Esophagus mucosa (tissue), 1 donor: ENCODE results near the gene TRMT61A. TPM values are rescaled to one million over a fixed set of nuclear protein-coding genes. Genes with fewer than 3 reads are reported as not detected.
A peak's percentile ranks its signal among the peaks of the same experiment; 100 is the strongest.

ENCODE experiments used
- ATAC-seq: fragments of 200-7000 bp; cut with Tn5 transposase; one replicate; pipeline ENCODE4 v1.9.1; 2020
- total RNA-seq: library from RNA; stranded (reverse); gene quantifications from one replicate; pipeline ENCODE4 v1.2.4, GENCODE V29; 2023
- donor health status: DM: yes; HTN: yes; CAD: no.

Gene TRMT61A
- 6.1 TPM for total RNA-seq

GRCh38 chr14:103528587-103529382 is at the start of gene TRMT61A:
Gene TRMT61A, plus strand, starts transcription at chr14:103529196. Its CDS starts 783 bp downstream, at chr14:103529979.
- peak; percentile 78 for ATAC-seq

- no peak for ATAC-seq
These were observed 48.4 kb upstream of the TRMT61A start for GRCh38 chr14:103480595-103480994.

GRCh38 chr14:103483600-103483999 is 45.4 kb upstream of the TRMT61A start:
- ATAC-seq: peak; percentile 90

GRCh38 chr14:103485504-103485903 is 43.5 kb upstream of the TRMT61A start:
- no peak for ATAC-seq

GRCh38 chr14:103488071-103488470 is 40.9 kb upstream of the TRMT61A start:
- ATAC-seq: no peak

GRCh38 chr14:103488960-103489359 is 40.0 kb upstream of the TRMT61A start:
- ATAC-seq: no peak

- ATAC-seq: no peak
These were observed 39.4 kb upstream of the TRMT61A start for GRCh38 chr14:103489621-103490020.

GRCh38 chr14:103491691-103492090 is 37.3 kb upstream of the TRMT61A start:
- ATAC-seq: no peak

- no peak for ATAC-seq
These were observed 36.7 kb upstream of the TRMT61A start for GRCh38 chr14:103492156-103492925.

- ATAC-seq: peak; percentile 22
These were observed 33.1 kb upstream of the TRMT61A start for GRCh38 chr14:103495854-103496253.

GRCh38 chr14:103496776-103497175 is 32.2 kb upstream of the TRMT61A start:
- no peak for ATAC-seq

- ATAC-seq: peak; percentile 22
These were observed 29.3 kb upstream of the TRMT61A start for GRCh38 chr14:103499709-103500108.

- ATAC-seq: peak; percentile 86
These were observed 28.6 kb upstream of the TRMT61A start for GRCh38 chr14:103500148-103500990.

GRCh38 chr14:103501041-103501870 is 27.7 kb upstream of the TRMT61A start:
- ATAC-seq: no peak

- no peak for ATAC-seq
These were observed 26.9 kb upstream of the TRMT61A start for GRCh38 chr14:103501921-103502669.

- ATAC-seq: no peak
These were observed 26.1 kb upstream of the TRMT61A start for GRCh38 chr14:103502877-103503276.

GRCh38 chr14:103503296-103503695 is 25.7 kb upstream of the TRMT61A start:
- ATAC-seq: no peak

- ATAC-seq: no peak
These were observed 23.9 kb upstream of the TRMT61A start for GRCh38 chr14:103504991-103505565.

GRCh38 chr14:103507751-103508150 is 21.2 kb upstream of the TRMT61A start:
- ATAC-seq: no peak

GRCh38 chr14:103508521-103509329 is 20.3 kb upstream of the TRMT61A start:
- ATAC-seq: no peak
